NCI-H446 treated with DMSO at 0.1 percent for 48 hours (cell line): Measurements from ENCODE around the gene TAOK1.
"Not testable (repeated sequence)": the region's sequence is repeated elsewhere in the genome, so short reads cannot be mapped to it uniquely, and the experiment has no call there.

Experiments used
- DNase-seq: peaks from one replicate; lab custom pipeline; 2025; lab: John Stamatoyannopoulos, UW

Gene TAOK1

DNA sequence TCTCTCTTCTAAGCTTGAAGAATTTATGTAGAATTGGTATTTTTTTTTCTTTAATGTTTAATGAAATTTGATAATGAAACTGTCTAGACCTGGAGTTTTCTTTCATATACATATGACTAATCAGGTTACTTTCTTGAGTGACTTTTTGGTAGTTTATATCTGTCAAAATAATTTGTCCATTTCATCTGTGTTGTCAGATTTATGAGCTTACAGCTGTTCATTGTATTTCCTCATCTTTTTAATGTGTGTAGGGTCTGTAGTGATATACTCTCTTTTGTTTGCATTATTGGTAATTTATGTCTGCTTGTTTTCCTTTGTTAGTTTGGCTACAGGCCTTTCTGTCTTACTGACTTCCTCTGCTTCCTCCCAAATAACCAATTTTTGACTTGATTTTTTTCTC lies 55.7 kb downstream of the TAOK1 start:
- no peak for DNase-seq

GRCh38 chr17:29449865-29450671 lies 59.9 kb downstream of the TAOK1 start:
- no peak for DNase-seq

DNA sequence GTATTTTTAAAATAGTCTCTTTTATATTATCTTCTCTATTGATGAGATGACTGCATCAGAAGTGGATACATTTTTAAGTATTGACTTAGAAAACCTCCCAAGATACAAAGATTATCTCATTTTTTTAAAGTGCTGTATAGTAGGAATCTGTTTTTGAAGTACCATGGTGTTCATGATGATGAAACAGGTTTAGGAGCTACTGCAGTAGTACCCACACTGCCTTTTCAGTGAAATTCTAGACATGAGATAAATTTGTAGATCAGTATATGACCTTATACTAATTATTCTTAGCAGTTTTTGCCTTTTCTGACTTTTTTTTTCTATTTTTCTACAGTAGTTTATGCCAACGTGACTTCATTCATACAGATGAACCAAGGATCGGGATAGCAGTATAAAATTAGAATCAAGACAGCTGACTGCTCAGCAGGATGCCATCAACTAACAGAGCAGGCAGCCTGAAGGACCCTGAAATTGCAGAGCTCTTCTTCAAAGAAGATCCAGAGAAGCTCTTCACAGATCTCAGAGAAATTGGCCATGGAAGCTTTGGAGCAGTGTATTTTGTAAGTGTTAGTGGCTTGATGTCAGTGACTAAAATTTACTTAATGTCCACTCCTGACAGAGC lies 61.1 kb downstream of the TAOK1 start:
- no peak for DNase-seq

DNA sequence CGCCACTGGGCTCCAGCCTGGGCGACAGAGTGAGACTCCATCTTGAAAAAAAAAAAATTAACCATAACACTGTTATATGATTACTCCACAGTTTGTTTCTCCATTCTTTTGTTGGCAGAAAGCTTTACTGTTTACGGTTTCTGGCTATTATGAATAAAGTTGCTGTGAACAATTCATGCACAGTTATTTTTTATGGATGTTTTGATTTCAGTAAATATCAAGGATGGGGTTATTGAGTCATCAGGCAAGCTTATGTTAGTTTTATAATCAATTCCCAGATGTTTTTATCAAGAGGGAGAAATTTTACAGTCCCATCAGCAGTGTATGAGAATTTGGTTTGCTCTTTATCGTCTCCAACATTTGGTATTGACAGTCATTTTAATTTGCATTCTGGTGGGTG lies 67.9 kb downstream of the TAOK1 start:
- no peak for DNase-seq

DNA sequence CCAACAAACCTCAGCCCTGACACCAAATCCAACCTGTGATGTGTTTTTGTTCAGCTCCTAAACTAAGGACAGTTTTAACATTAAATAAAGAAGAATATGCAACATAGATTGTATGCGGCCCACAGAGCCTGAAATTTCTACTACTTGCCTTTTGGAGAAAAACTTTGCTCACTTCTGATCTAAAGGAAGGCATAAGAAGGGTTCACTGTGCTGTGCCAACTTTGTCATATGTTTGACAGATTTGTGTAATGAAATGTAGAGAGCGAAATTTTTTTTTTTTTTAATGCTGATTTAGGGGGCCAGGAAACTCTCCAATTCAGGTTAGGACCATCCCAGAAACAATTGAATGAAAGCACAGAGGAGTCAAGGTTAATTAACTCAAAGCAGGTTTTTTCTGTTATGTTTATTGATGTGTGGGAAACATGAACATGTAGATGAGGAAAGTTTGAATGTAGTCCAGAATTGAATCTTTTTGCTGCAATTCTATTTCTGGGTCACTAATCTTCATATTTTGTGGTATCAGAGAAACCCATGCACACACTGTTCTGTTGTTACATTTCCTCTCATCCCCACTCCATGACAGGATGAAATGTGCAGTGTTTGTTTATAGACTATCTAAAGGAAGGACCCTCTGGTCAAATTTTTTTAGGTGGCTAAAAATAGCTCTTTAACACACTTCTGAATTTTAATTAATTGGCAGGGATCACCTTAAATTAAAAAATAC lies 71.5 kb downstream of the TAOK1 start:
- DNase-seq: no peak

DNA sequence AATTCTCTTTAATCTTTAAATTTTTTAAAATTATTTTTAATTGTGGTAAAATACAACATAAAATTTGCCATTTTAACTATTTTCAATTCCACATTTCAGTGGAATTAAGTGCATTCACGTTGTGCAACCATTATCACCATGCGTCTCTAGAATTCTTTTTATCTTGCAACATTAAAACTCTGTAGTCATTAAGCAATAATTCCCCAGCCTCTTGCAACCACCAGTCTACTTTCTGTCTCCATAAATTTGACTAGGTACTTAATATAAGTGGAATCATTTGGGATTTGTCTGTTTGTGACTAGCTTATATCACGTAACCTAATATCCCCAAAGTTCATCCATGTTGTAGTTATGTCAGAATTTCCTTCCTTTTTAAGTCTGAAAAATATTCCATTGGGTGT lies 79.1 kb downstream of the TAOK1 start:
- no peak for DNase-seq

DNA sequence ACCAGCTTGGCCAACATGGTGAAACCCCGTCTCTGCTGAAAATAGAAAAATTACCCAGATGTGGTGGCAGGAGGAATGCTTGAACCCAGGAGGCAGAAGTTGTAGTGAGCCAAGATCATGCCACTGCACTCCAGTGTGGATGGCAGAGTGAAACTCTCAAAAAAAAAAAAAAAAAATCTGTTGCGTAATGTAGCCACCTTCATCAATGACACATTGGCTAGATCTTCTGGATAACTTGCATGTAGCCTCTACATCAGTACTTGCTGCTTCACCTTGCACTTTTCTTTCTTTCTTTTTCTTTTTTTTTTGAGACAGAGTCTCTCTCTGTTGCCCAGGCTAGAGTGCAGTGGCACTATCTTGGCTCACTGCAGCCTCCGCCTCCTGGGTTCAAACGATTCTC lies 83.3 kb downstream of the TAOK1 start:
- DNase-seq: not testable (repeated sequence)

GRCh38 chr17:29474297-29474696 lies 84.1 kb downstream of the TAOK1 start:
- DNase-seq: no peak

DNA sequence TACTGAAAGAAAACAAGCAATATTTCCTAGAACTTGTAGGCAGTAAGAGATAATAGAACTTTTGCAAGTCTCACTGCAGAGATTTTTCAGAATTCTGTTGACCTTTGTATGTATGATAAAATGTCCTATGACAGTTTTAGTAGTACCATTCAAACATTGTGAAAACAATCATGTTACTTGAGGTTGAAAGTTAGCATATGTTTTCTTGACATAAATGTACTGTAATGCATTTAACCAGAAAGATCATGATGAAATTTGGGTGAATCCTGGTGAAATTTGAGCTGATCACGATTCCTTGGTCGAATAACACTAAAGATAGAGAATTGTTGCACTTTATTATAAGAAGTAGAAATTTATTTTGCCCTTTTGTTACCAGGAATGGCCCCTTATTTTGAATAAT lies 85.7 kb downstream of the TAOK1 start:
- DNase-seq: no peak

DNA sequence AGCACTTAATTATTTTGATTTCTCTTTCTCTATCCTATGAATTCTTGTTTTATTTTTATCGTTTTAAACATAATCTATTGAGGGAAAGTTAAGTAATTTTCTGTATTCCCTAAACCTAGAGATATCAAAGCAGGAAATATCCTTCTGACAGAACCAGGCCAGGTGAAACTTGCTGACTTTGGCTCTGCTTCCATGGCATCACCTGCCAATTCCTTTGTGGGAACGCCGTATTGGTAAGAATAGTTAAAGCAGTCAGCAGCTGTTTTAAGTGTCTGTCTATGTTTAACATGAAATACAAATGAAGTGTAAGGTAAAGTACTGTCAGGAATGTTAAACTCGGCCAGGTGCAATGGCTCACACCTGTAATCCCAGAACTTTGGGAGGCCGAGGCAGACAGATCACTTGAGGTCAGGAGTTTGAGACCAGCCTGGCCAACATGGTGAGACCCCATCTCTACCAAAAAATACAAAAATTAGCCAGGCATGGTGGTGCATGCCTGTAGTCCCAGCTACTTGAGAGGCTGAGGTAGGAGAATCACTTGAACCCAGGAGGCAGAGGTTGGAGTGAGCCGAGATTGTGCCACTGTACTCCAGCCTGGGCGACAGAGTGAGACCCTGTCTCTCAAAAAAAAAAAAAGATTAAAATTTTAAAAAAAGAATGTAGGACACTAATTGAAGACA lies 90.2 kb downstream of the TAOK1 start:
- DNase-seq: not testable (repeated sequence)

DNA sequence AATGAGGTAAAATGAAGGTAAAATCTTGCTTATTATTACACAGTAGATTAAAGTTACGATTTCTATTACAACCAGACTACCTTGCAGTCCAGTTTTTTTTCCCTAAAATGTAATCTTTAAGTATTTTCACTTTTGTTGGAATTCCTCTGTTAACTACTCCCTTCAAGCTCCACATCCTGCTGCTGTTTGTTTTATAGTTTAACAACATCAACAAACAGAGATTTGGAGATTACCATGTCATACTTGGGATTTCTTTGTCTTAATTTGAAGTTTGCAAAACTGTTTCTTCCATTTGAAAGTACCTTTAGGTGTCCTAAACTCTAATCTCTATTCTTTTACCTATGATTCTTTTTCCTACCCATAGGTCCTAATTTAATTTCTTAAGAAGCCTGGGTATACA lies 93.3 kb downstream of the TAOK1 start:
- no peak for DNase-seq

GRCh38 chr17:29495011-29495410 lies 104.8 kb downstream of the TAOK1 start:
- no peak for DNase-seq

GRCh38 chr17:29504711-29505110 lies 114.5 kb downstream of the TAOK1 start:
- DNase-seq: no peak

DNA sequence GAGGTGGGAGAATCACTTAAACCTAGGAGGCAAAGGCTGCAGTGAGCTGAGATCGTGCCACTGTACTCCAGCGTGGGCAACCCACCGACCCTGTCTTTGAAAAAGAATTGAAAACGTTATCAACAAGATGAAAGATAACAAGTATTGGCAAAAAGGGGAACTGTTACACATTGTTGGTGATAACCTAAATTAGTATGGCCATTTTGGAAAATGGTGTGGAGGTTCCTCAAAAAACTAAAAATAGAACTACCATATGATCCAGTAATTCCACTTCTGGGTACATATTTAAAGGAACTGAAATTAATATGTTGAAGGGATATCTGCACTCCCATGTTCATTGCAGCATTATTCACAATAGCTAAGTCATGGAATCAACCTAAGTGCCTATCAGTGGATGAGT lies 115.7 kb downstream of the TAOK1 start:
- no peak for DNase-seq

DNA sequence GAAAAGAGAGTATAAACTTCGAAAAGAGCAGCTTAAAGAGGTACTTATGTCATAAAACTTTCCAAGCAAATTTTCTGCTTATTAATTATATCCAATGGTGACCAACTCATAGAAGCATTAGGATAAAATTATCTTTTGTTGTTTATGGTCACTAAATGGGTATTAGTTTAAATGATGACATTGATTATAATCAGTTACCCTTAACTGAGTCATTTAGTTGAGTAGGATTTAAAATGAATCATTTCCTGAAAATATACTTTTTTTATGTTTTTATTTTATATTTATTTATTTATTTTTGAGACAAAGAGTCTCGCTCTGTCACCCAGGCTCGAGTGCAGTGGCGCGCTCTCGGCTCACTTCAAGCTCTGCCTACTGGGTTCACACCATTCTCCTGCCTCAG lies 120.8 kb downstream of the TAOK1 start:
- no peak for DNase-seq

- no peak for DNase-seq
Measured at GRCh38 chr17:29514792-29515191, 124.6 kb downstream of the TAOK1 start.

DNA sequence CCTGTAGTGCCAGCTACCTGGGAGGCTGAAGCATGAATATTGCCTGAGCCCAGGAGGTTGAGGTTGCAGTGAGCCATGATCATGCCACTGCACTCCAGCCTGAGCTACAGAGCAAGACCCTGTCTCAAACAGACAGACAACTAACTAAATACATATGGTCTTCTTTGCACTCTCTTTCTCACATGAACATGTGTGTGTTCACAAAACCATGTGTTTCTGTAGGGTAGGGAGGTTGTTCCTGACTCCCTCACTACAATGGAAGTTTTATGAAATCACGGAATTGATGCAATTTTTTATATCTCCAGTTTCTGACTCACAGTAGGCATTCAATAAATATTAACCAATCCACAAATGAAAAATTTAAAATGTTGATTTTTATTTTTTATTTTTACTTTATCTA lies 128.2 kb downstream of the TAOK1 start:
- no peak for DNase-seq

- DNase-seq: no peak
Measured at GRCh38 chr17:29524692-29525091, 134.5 kb downstream of the TAOK1 start.

DNA sequence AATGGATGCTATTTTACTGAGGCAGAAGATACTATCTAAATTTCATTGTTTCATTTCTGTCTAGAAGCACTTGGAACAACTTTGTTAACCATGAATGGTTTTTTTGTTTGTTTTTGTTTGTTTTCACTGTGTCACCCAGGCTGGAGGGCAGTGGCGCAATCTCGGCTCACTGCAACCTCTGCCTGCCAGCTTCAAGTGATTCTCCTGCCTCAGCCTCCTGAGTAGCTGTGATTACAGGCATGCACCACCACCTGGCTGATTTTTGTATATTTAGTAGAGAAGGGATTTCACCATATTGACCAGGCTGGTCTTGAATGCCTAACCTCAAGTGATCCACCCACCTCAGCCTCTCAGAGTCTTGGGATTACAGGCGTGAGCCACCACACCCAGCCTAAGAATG lies 136.2 kb downstream of the TAOK1 start:
- DNase-seq: no peak

- DNase-seq: no peak
Measured at GRCh38 chr17:29533976-29534375, 143.8 kb downstream of the TAOK1 start.

DNA sequence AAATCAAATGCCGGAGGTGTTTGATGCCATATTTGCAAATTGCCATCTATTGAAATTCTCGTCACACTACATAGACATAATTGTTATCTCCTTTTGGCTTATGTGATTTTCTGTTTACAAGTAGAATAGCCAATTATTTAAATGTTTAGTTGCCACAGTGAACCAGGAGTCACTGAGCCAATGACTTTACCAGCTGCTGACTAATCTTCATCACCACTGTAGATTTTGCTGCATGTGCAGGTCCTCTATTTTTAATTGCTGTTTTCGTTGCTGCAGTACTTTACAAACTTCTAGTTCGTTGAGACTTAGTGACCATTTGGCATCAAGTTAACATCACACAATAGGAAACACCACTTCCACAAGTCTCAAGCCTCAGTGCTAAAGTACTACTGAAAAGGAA lies 153.9 kb downstream of the TAOK1 start:
- DNase-seq: no peak

GRCh38 chr17:29546085-29546484 lies 155.9 kb downstream of the TAOK1 start:
- DNase-seq: no peak

- no peak for DNase-seq
Measured at GRCh38 chr17:29546830-29547229, 156.7 kb downstream of the TAOK1 start.
